IPS DF 6.9 (cell line): Measurements from ENCODE around the gene GRB7.
"Not testable (repeated sequence)": the region's sequence is repeated elsewhere in the genome, so short reads cannot be mapped to it uniquely, and the experiment has no call there.

Experiments
- DNase-seq: peaks from one replicate; pipeline ENCODE4 v3.0.0-alpha.2; 2013; ENCODE audit warnings: low read depth, low spot score
- H3K27ac ChIP-seq: one replicate; pipeline ENCODE4 v1.5.1; 2013; ENCODE audit warnings: low read length, control low read depth
- H3K27me3 ChIP-seq: 2 replicates; pipeline ENCODE4 v1.6.1; 2013; ENCODE audit warnings: mild to moderate bottlenecking, low read length; ENCODE audit not compliant: control insufficient read depth, insufficient read depth
- H3K36me3 ChIP-seq: 2 replicates; pipeline ENCODE4 v1.6.1; 2013; ENCODE audit warnings: low read length; ENCODE audit not compliant: control insufficient read depth, insufficient read depth
- H3K4me1 ChIP-seq: 2 replicates; pipeline ENCODE4 v1.6.1; 2013; ENCODE audit warnings: low read length; ENCODE audit not compliant: control insufficient read depth, insufficient read depth
- H3K4me3 ChIP-seq: 2 replicates; pipeline ENCODE4 v1.5.1; 2013; ENCODE audit warnings: mild to moderate bottlenecking, low read length
- H3K9me3 ChIP-seq: 2 replicates; pipeline ENCODE4 v1.6.1; 2013; ENCODE audit warnings: low read length, inconsistent platforms; ENCODE audit not compliant: control insufficient read depth, insufficient read depth
- WGBS: extraction: QIAGEN DNeasy Blood & Tissue Kit; methylation state at CpG from one replicate; pipeline ENCODE4 v1.1.7; 2013; ENCODE audit warnings: mixed read lengths, missing lambda C conversion rate; ENCODE audit not compliant: insufficient read length, insufficient coverage; 5-methylcytosine and 5-hydroxymethylcytosine counted together

Gene GRB7

GRCh38 chr17:39763051-39763820 lies 25.5 kb downstream of the GRB7 start:
- DNase-seq = no peak
- H3K4me1 ChIP-seq = no peaks in the 10 kb centered on the region
- no CpG with 5 or more reads among the region's 5 CpGs for WGBS
- no peaks in the 10 kb centered on the region for H3K36me3 ChIP-seq
- no peaks in the 10 kb centered on the region for H3K27me3 ChIP-seq
- H3K27ac ChIP-seq = no peak overlapping the region
- H3K9me3 ChIP-seq = no peaks in the 10 kb centered on the region
- H3K4me3 ChIP-seq = no peak overlapping the region

GRCh38 chr17:39764171-39764570 lies 26.4 kb downstream of the GRB7 start:
- no CpG with 5 or more reads among the region's 3 CpGs for WGBS
- H3K9me3 ChIP-seq, H3K4me1 ChIP-seq, H3K4me3 ChIP-seq, DNase-seq, H3K27me3 ChIP-seq, H3K27ac ChIP-seq, H3K36me3 ChIP-seq: not testable (repeated sequence)

GRCh38 chr17:39765175-39765574 lies 27.4 kb downstream of the GRB7 start:
- DNase-seq = no peak
- Histone ChIP-seq H3K9me3 (no peaks in the 10 kb centered on the region), H3K27ac (no peak overlapping the region), H3K27me3 (no peaks in the 10 kb centered on the region), H3K4me3 (no peak overlapping the region), H3K36me3 (no peaks in the 10 kb centered on the region), H3K4me1 (no peaks in the 10 kb centered on the region)
- no CpG with 5 or more reads among the region's 3 CpGs for WGBS

GRCh38 chr17:39765766-39766165 lies 28.0 kb downstream of the GRB7 start:
- Histone ChIP-seq H3K9me3 (no peaks in the 10 kb centered on the region), H3K36me3 (no peaks in the 10 kb centered on the region), H3K4me3 (no peak overlapping the region), H3K27ac (no peak overlapping the region), H3K27me3 (no peaks in the 10 kb centered on the region), H3K4me1 (no peaks in the 10 kb centered on the region)
- WGBS = no CpG with 5 or more reads among the region's 18 CpGs
- no peak for DNase-seq

GRCh38 chr17:39767147-39767546 lies 29.4 kb downstream of the GRB7 start:
- Histone ChIP-seq H3K4me1 (no peaks in the 10 kb centered on the region), H3K27ac (no peak overlapping the region), H3K36me3 (no peaks in the 10 kb centered on the region)

DNA sequence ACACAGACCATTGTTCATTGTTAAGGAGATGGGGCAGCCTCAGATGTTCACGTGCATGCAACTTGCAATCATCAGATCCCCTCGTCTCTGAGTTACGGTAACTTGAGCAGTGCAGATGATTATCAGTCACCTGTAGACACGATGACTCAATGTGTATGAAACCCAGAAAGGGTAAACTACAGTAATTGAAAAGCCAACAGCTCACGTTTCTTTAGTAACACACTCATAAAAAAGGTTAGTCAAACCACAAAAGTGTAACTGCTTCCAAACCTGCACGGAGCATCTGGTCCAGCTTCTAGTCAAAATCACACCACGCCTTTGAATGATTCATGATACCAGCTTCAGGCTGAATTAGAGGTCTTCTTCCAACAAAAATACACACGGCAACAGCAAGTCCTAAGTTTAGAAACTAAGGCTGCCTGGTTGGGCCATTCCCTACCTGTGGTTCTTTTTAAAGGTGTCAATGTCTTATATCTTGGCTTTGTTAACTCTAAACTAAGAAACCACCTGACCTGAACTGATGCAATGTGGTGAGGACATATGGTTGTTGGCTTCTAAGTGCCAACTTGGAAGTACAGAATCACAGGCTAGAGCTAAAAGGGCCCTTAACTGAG lies 32.3 kb downstream of the GRB7 start:
- Histone ChIP-seq H3K9me3 (no peaks in the 10 kb centered on the region), H3K27me3 (no peaks in the 10 kb centered on the region; the same call in 1 of the 2 replicates), H3K4me1 (no peaks in the 10 kb centered on the region), H3K4me3 (no peak overlapping the region), H3K36me3 (no peaks in the 10 kb centered on the region), H3K27ac (no peak overlapping the region)
- WGBS = no CpG with 5 or more reads among the region's 8 CpGs
- no peak for DNase-seq

More at GRCh38 chr17:39767147-39767546, 29.4 kb downstream of the GRB7 start:
- Histone ChIP-seq H3K27me3 (no peaks in the 10 kb centered on the region), H3K4me3 (no peak overlapping the region), H3K9me3 (no peaks in the 10 kb centered on the region)
- WGBS = no CpG with 5 or more reads among the region's 3 CpGs
- DNase-seq = no peak

GRCh38 chr17:39772415-39772814 lies 34.7 kb downstream of the GRB7 start:
- Histone ChIP-seq H3K4me3 (no peak overlapping the region), H3K36me3 (no peaks in the 10 kb centered on the region), H3K27ac (no peak overlapping the region), H3K9me3 (no peaks in the 10 kb centered on the region), H3K27me3 (no peaks in the 10 kb centered on the region; the same call in 1 of the 2 replicates), H3K4me1 (no peaks in the 10 kb centered on the region)
- no peak for DNase-seq

GRCh38 chr17:39772987-39773934 lies 35.5 kb downstream of the GRB7 start:
- WGBS = no CpG with 5 or more reads among the region's 7 CpGs
- no peak for DNase-seq
- no peaks in the 10 kb centered on the region for H3K9me3 ChIP-seq
- H3K4me1 ChIP-seq = no peaks in the 10 kb centered on the region
- H3K27ac ChIP-seq = no peak overlapping the region
- H3K4me3 ChIP-seq = no peak overlapping the region
- no peaks in the 10 kb centered on the region; the same call in 1 of the 2 replicates for H3K27me3 ChIP-seq
- H3K36me3 ChIP-seq = no peaks in the 10 kb centered on the region

DNA sequence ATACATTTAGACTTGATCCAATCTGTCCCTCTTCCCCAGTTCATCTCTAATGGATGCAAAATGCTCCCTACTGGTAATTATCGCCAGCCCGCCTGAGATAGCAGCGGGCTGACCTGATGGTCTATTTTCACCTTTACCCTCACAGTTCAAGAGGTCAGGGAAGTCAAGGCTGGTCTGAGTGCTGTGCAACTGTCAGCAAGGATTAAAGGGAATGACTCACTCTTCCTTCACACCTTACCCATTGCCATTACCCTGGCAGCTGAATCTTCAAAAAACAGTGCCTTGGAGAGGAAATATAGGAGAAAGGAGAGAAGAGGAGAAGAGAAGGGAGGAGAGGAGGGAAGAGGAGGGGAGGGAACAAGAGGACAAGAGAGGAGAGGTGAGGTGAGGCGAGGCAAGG lies 36.3 kb downstream of the GRB7 start:
- Histone ChIP-seq H3K4me3 (no peak overlapping the region), H3K27me3 (no peaks in the 10 kb centered on the region; the same call in 1 of the 2 replicates)

DNA sequence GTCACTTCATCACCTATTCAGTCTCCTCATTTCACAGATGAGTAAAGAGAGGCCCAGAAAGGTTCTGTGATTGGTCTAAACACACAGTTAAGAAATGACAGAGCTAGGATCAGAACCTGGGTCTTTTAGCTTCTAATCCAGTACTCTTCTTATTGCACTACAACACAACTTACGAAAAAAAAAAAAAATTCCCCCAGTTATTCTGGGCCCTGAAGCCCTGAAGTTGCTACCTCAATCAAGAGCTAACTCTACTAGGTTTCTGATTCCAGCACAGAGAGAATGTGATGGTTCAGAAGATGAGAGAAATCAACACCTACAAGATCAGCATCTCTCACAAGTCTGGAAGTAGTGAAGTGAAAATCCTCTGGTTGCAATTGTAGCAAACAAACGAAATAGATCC lies 37.3 kb downstream of the GRB7 start:
- Histone ChIP-seq H3K27me3 (no peaks in the 10 kb centered on the region; the same call in 1 of the 2 replicates), H3K27ac (no peak overlapping the region), H3K36me3 (no peaks in the 10 kb centered on the region), H3K4me1 (no peaks in the 10 kb centered on the region), H3K9me3 (no peaks in the 10 kb centered on the region), H3K4me3 (no peak overlapping the region)
- no CpG with 5 or more reads among the region's 2 CpGs for WGBS
- no peak for DNase-seq

More for the DNA sequence above, 36.3 kb downstream of the GRB7 start:
- no CpG with 5 or more reads among the region's 4 CpGs for WGBS
- Histone ChIP-seq H3K27ac (no peak overlapping the region), H3K36me3 (no peaks in the 10 kb centered on the region), H3K4me1 (no peaks in the 10 kb centered on the region), H3K9me3 (no peaks in the 10 kb centered on the region)
- DNase-seq = no peak
